Urothelium cell line (cell line): ENCODE results near the gene SRGAP1.

Experiments
- DNase-seq: peaks from one replicate; pipeline ENCODE4 v3.0.0; 2011; ENCODE audit warnings: low spot score, mixed read lengths
- FAIRE-seq: peaks from 2 replicates; lab custom pipeline; 2011; peaks lifted over from hg19 to GRCh38; lab: Jason Lieb, UNC

Gene SRGAP1

DNA sequence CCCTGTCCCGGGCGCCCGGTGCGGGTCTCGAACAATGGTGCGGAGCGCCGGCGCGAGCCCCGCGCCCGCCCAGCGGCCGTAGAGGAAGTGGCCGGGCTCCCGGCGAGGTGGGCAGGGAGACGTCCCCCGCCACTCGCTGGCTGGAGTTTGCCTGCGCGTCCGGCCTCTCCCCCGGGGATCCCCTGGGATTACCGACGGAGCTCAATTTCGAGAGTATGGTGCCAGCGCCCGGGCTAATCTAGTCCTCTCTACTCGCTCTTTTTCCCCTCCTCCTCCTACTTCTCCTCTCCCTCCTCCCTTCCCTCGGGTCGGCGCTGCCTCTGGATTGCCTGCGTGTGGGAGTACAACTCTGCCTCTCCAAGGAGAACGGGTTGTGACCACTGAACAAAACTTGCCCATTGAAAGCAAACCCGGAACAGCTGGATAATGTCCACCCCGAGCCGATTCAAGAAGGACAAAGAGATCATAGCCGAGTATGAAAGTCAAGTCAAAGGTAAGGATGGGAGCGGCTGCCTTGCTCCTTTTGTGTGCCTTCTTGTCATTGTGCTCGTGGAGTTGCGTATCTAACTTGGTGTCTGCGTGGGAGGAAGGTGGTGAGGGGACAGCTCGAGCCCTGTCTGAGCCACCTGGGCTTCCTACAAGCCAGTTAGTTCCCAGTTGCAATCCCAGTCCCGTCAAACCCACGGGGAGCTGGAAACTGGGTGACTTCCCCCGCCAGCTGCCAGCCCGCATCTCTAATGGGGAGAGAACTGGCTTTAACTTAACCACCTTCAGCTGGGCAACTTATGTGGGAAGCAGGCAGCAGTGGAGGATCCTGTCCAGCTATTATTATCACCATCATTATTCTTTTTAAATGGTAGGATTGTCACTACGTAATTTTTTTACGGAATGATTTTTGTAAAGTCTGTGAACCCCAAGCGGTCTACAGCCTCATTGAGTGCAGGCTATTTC, at the start of gene SRGAP1:
Gene SRGAP1 (plus strand): TSS at position 310 of the 951 bp plus-strand sequence. CDS start 117 bp downstream, at position 427.
- no peak for FAIRE-seq

DNA sequence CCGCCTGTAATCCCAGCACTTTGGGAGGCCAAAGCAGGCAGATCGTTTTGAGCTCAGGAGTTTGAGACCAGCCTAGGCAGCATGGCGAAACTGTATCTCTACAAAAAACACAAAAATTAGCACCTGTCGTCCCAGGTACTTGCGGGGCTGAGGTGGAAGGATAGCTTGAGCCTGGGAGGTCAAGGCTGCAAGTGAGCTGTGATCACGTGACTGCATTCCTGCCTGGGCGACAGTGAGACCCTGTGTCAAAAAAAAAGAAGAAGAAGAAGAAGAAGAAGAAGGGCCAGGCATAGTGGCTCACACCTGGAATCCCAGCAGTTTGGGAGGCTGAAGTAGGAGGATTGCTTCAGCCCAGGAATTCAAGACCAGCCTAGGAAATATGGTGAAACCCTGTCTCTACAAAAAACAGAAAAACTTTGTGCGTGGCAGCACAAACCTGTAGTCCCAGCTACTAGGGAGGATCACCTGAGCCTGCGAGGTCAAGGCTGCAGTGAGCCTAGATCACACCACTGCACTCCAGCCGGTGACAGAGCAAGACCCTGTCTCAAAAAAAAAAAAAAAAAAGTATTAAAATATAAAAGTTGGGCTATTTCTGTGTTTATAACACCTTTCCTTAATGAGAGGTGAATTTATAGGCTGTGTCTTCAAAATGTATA, 49.3 kb upstream of the SRGAP1 start:
- no peak for DNase-seq
- FAIRE-seq: no peak

More for the DNA sequence above, at the start of gene SRGAP1:
- peak; percentile 46 for DNase-seq

DNA sequence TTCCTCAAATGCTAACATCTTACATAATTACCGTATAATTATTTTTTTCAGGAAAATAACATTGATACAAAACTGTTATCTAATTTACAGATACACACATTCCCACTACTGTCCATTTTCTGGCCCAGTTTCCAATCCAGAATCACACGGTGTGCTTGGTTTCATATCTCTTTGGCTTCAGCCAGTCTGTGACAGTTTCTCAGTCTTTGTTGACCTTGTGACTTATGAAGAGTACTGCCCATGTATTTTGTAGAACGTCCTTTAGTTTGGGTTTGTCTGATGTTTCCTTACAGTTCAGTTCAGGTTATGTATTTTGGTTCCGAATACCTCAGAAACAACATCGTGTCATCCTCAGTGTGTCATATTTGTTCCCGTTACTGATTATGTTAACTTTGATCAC, 48.6 kb upstream of the SRGAP1 start:
- DNase-seq: no peak
- FAIRE-seq: no peak

DNA sequence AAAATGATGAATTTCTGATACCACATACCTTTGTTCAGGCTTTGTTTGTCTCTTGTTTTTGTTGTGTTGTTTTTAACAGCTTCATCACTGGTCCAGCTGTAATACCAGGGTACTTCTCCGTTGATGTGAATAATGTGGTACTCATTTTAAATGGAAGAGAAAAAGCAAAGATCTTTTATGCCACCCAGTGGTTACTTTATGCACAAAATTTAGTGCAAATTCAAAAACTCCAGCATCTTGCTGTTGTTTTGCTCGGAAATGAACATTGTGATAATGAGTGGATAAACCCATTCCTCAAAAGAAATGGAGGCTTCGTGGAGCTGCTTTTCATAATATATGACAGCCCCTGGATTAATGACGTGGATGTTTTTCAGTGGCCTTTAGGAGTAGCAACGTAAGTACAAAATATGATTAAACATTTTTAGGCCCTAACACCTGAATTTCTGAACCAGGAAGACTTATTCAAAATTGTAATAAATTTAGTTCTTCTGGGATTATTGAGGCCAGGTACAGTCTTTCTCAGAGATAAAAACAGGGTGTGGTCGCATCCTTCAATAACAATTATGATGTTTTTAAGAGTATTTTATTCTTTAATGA, 42.4 kb upstream of the SRGAP1 start:
- FAIRE-seq: no peak
- peak; percentile 32 for DNase-seq

DNA sequence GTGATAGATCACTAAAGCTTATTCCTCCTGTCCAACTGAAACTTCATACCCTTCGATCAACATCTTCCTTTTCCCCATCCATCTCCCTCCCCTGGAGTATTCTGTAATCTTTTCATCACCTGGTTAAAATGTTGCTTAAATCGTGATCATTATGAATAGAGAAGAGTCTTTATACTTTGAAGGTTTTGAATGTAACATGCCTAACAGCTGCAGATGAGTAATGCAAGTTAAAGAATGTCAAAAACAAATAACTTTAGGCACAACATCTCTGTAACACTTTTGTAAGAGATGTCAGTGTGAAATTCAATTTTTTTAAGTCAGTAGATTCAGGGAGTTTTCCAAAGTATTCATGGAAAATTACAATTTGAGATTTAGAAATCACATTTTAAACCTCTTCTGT, 39.8 kb upstream of the SRGAP1 start:
- FAIRE-seq (no peak), DNase-seq (no peak)

DNA sequence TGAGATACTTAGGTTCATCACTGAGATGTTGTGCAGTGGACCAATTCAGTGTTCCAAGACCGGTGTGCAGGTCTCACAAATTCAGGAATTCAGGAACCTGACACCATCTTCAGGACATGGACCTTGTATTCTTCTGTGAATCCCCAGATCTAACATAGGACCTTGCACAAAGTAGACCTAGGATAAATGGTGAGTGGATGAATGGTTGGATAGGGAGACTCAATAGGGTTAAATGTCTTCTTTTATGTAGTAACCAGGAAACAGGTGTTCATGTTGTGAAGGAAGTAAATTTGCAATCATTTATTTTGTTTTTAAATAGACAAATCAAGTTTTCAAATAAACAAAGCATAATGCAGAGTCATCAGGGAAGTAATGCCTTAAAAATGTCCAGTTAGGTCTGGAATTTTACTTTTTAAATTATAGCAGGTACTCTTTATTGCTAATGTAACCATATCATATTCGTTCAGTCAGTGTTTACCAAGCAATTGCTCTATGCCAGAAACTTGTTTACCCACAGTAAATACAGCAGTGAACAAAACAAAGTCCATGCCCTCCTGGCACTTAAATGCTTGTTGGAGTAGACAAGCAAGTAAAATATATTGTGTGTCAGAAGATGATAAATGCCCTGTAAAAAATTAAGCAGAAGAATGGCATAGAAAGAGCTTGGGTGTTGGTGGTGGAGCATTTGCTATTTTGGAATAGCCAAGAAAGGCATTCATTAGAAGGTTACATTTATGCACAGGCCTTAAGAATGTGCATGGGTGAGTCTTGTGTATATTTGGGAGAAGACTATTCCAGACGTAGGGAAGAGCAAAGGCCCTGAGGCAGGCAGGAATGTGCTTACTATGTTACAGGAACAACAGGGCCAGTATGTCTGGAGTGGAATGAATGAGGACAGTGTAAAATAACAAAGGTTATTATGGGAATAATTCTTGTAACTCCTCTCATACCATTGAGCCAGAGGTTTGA, 38.5 kb upstream of the SRGAP1 start:
- DNase-seq (no peak), FAIRE-seq (no peak)

DNA sequence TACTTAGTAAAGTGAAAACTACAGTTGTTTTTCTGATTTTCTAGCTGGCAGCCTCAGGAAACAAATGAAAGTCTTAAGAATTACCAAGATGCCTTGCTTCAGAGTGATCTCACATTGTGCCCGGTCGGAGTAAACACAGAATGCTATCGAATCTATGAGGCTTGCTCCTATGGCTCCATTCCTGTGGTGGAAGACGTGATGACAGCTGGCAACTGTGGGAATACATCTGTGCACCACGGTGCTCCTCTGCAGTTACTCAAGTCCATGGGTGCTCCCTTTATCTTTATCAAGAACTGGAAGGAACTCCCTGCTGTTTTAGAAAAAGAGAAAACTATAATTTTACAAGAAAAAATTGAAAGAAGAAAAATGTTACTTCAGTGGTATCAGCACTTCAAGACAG, 35.9 kb upstream of the SRGAP1 start:
- no peak for FAIRE-seq
- no peak for DNase-seq

DNA sequence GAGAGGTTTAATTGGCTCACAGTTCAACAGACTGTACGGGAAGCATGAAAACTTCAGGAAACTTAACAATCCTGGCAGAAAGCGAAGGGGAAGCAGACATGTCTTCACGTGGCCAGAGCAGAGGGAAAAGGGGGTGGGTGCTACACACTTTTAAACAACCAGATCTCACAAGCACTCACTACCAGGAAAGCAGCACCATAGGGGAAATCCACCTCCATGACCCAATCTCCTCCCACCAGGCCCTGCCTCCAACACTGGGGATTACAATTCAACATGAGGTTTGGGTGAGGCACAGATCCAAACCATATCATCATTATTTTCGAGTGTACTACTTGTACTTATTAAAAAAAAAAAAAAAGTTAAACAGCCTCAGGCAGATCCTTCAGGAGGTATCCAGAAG, 34.9 kb upstream of the SRGAP1 start:
- DNase-seq (no peak), FAIRE-seq (no peak)

DNA sequence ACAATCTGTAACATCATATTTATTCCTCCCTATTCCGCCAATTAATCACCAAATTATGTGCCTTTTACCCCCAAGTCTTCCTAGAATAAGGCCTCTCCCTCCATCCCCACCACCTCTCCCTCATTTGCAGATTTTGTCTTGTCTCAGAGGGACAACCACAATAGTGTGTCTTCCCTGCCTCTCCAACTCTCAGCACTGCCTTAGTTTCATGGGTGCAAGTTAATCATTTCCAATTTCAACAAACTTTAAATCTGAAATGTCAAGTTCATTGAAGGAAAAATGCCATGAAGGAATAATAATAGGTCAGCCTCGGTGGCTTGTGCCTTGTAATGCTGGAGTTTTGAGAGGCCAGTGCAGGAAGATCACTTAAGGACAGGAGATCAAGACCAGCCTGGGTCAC, 33.2 kb upstream of the SRGAP1 start:
- DNase-seq (no peak), FAIRE-seq (no peak)

DNA sequence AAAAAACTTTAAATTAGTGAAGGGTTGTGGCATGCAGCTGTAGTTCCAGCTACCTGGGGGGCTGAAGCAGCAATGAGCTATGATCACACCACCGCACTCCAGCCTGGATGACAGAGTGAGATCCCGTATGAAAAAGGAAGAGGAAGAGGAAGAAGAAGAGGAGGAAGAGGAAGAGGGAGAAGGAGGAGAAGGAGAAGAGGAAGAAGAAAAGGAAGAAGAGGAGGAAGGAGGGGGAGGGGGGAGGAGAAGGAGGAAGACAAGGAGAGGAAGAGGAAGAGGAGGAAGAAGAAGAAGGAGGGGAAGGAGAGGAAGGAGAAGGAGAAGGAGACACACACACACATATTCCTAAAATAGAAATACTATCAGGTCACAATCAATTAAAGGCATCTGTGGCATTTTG, 32.7 kb upstream of the SRGAP1 start:
- DNase-seq (no peak), FAIRE-seq (no peak)

DNA sequence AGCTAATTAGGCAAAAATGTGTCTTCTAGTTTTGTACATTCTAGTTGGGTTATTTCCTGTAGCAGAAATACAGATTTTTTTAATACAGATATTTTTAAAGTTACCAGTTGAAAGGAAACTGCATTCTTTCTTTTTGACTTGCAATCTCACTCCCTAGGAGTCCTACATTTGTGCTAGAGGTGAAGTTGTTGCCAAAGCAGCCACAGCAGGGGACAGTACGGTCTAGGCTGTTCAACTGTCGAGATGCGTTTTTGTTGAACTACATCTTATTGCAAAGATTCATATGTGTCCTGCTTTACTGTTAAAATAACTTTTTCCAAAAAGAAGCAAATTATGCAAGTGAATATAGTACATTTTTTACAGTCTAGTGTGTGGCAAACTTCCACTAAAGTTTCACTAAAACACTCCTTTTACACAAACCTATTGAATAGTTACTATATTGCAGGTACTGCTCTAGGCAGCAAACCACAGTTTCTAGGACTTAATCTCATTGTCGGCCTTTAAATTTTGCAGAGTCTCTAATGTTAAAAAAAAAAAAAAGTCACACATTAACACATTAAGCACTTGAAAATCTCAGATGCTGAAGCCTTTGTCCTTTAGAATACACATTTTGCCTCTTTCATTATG, 30.2 kb upstream of the SRGAP1 start:
- DNase-seq (no peak), FAIRE-seq (no peak)

DNA sequence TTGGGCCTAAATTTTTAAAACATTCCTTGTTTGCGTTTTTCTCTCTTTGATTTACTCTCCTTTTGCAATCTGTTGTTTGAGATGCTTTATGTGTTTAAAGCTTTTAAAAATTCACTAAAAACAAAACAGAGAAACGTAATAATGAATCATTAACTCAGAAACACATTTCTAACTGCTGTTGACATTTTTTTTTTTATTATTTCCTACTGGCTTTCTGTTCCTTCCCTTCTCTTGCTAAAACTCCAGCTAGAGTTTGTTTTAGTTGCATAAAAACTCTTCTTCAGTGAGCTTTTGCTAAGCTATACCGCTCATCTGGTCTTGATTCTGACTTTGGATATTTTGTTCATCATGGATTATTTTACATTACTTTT, 29.0 kb upstream of the SRGAP1 start:
- DNase-seq (no peak), FAIRE-seq (no peak)

DNA sequence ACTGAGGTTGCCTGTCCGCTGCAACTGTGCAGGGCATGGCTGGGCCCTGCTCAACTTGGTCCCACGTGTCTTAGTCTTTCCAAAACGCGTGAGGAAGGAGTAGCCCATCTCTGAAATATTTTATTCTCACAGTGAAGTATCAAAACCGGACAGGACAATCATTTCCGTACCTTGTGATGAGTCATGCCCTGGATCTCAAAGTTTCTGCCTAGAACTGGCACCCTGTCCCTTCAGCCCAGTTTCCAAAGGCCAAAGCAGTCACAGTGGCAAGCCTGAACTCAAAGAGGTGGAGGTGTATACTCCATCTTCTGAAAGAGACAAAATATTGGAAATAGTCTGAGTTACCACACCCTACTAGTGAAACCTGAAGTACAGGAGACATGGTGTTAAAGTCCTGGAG, 28.5 kb upstream of the SRGAP1 start:
- DNase-seq (no peak), FAIRE-seq (no peak)

DNA sequence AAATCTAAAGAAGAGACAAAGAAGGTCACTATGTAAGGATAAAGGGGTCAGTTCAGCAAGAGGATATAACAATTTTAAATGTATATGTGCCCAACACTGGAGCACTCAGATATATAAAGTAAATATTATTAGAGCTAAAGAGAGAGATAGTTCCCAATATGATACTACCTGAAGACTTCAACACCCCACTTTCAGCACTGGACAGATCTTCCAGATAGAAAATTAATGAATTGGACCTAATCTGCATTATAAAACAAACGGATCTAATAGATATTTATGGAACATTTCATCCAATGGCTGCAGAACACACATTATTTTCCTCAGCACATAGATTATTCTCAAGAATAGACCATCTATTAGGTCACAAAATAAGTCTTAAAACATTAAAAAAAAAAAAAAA, 24.1 kb upstream of the SRGAP1 start:
- DNase-seq (no peak), FAIRE-seq (no peak)

DNA sequence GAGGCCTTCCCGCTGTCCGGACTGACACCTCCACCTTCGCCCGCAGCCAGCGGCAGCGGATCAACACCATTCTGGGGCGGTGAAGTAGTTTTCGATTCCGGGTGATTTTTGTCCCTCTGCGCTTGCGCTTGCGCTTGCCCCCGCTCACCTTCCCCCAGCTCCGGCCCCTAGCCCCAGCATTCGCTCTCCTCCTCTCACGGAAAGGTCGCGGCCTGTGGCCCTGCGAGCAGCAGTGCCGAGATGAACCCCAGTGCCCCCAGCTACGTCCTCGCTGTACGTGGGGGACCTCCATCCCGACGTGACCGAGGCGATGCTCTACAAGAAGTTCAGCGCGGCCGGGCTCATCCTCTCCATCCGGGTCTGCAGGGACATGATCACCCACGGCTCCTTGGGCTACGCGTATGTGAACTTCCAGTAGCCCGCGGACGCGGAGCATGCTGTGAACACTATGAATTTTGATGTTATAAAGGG, 22.7 kb upstream of the SRGAP1 start:
- DNase-seq (no peak), FAIRE-seq (peak; percentile 5)

DNA sequence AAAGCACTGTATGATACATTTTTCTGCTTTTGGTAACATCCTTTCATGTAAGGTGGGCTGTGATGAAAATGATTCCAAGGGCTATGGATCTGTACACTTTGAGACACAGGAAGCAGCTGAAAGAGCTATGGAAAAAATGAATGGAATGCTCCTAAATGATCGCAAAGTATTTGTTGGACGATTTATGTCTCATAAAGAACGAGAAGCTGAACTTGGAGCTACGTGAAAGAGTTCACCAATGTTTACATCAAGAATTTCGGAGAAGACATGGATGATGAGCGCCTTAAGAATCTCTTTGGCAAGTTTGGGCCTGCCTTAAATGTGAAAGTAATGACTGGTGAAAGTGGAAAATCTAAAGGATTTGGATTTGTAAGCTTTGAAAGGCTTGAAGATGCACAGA, 22.1 kb upstream of the SRGAP1 start:
- FAIRE-seq (no peak), DNase-seq (no peak)

DNA sequence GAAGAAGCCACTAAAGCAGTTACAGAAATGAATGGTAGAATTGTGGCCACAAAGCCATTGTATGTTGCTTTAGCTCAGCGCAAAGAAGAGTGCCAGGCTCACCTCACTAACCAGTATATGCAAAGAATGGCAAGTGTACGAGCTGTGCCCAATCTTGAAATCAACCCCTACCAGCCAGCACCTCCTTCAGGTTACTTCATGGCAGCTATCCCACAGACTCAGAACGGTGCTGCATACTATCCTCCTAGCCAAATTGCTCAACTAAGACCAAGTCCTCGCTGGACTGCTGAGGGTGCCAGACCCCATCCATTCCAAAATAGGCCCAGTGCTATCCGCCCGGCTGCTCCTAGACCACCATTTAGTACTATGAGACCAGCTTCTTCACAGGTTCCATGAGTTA, 21.5 kb upstream of the SRGAP1 start:
- no peak for DNase-seq
- peak; percentile 35 for FAIRE-seq

DNA sequence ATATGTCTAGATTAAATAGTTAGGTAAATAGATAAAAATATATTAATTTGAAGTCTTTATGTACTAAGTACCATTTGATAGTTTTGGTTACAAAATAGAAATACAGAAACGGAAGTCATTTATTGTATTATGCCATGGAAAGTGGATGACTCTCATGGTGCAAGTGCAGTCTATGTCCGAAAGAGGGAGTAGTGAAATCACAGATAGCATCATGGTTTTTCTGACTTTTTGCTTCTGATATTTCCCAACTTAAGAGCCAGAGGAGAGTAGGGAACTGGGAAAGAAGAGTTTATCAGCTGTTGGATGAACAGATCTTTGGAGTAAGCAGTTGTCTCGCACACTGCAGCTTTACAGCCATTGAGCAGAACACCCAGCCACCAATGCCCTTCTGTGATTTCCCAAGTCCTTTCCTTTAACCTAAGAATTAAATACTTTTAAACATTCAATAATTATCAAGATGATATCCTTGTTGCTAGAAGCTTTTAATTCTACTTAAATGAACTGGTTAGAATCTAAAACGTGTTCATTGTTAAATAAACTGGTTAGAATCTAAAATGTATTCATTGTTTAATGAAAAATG, 18.4 kb upstream of the SRGAP1 start:
- FAIRE-seq (no peak), DNase-seq (peak; percentile 60)

DNA sequence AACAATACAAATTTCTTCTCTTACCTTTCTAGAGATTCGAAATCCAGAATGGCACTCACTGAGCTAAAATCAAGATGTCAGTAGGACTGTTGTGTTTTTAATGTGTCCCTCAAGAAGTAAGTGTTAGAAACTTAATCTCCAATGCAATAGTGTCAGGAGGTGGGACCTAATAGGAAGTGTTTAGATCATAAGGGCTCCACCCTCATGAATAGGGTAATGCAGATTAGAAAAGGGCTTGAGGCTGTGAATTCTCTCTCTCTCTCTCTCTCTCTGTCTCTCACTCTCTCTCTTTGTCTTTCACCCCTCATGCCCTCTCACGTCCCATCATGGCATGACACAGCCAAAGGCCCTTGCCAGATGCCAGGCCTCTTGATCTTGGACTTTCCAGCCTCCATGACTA, 15.6 kb upstream of the SRGAP1 start:
- FAIRE-seq: no peak
- DNase-seq: no peak

DNA sequence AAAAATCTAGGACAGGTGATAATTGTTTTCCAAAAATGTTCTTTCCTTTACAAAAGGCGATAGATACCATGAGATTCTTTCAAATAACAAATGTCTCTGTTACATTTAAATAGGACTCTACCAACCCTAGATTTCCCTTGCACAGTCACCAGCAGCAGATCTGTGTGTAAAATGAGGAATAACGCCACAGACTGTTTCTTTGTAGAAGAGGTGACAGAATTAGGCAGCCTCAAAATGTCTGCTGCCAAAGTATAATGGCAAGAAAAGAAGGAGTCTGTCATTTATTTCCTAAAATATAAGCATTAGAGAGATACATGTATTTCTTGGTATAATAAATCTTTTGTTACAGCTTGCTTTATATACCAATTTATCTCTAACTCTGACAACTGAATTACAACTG, 8.5 kb upstream of the SRGAP1 start:
- DNase-seq (no peak), FAIRE-seq (no peak)
